ENCODE data around the gene SHISA7.

- no peak for TF ChIP-seq CTCF (IDR thresholded peaks at IDR 0.05)
- no peak for TF ChIP-seq POLR2A (IDR thresholded peaks at IDR 0.05)
- TF ChIP-seq POLR2AphosphoS5 (IDR thresholded peaks at IDR 0.05; ENCODE audit: insufficient read depth in 1 of 2, low read depth in 1 of 2): no peak
Measured at GRCh38 chr19:55386493-55386971, 56.6 kb downstream of the SHISA7 start.
